K562 (cell line): ENCODE results near the gene PRICKLE4. TPM values are rescaled to one million over a fixed set of nuclear protein-coding genes. Genes with fewer than 3 reads are reported as not detected.
A peak's percentile ranks its signal among the peaks of the same experiment; 100 is the strongest.

Experiments used
- ARNT ChIP-seq, 2 experiments: fragments of 450-650 bp; IDR thresholded peaks; 2 replicates each; pipeline ENCODE4 v1.6.1; 2016; ENCODE audit warnings: mild to moderate bottlenecking in 1 of 2
- ELF1 ChIP-seq: fragments of 200-800 bp; sonication (Bioruptor generic); IDR thresholded peaks from 2 replicates; pipeline ENCODE4 v1.6.1; 2016; ENCODE audit warnings: missing genetic modification characterization, missing compliant biosample characterization
- ETS2 ChIP-seq: IDR thresholded peaks from 2 replicates; pipeline ENCODE4 v1.6.1; 2016; ENCODE audit warnings: borderline replicate concordance, missing genetic modification characterization, mild to moderate bottlenecking, moderate library complexity, missing compliant biosample characterization; ENCODE audit not compliant: poor library complexity, severe bottlenecking
- FOXM1 ChIP-seq, 2 experiments: fragments of 450-650 bp in 1 of 2; sonication (generic) in 1 of 2; formaldehyde crosslinking in 1 of 2; IDR thresholded peaks; 2 replicates each; pipeline versions ENCODE4 v1.6.1 to v1.9.0; 2017 to 2022; ENCODE audit warnings: low read depth in 2 of 2, mild to moderate bottlenecking in 2 of 2, missing genetic modification reagents in 1 of 2, moderate library complexity in 1 of 2
- HCFC1 ChIP-seq: IDR thresholded peaks from 2 replicates; pipeline ENCODE4 v1.6.1; 2012; ENCODE audit warnings: low read depth, low read length, improper control_type of control experiment
- HDAC2 ChIP-seq: fragments of 450-650 bp; IDR thresholded peaks from 2 replicates; pipeline ENCODE4 v1.6.1; 2016; ENCODE audit warnings: mild to moderate bottlenecking
- KAT7 ChIP-seq: sonication (generic); formaldehyde crosslinking; IDR thresholded peaks from 2 replicates; pipeline ENCODE4 v1.8.0; 2022; ENCODE audit warnings: missing genetic modification reagents, mild to moderate bottlenecking, borderline replicate concordance
- LEF1 ChIP-seq: fragments of 450-650 bp; IDR thresholded peaks from 2 replicates; pipeline ENCODE4 v1.6.1; 2016; ENCODE audit warnings: mild to moderate bottlenecking
- MITF ChIP-seq: IDR thresholded peaks from 2 replicates; pipeline ENCODE4 v1.6.1; 2014; ENCODE audit warnings: antibody characterized with exemption
- NR2C1 ChIP-seq, 2 experiments: fragments of 450-650 bp; IDR thresholded peaks; 2 replicates each; pipeline ENCODE4 v1.6.1; 2017; ENCODE audit warnings: mild to moderate bottlenecking in 2 of 2, antibody characterized with exemption in 1 of 2, inconsistent platforms in 1 of 2, missing compliant biosample characterization in 1 of 2, missing genetic modification characterization in 1 of 2
- PHF20 ChIP-seq: fragments of 450-650 bp; IDR thresholded peaks from 2 replicates; pipeline ENCODE4 v1.6.1; 2018; ENCODE audit not compliant: partially characterized antibody
- POLR2G ChIP-seq: fragments of 200-400 bp; formaldehyde crosslinking; IDR thresholded peaks from 2 replicates; pipeline ENCODE4 v1.6.1; 2017; ENCODE audit warnings: low read depth, mild to moderate bottlenecking, antibody characterized with exemption, low read length, moderate library complexity
- PRDM10 ChIP-seq: fragments of 450-650 bp; IDR thresholded peaks from 2 replicates; pipeline ENCODE4 v1.6.1; 2018; ENCODE audit not compliant: partially characterized antibody
- RBFOX2 ChIP-seq: fragments of 200-400 bp; formaldehyde crosslinking; IDR thresholded peaks from 2 replicates; pipeline ENCODE4 v1.6.1; 2017; ENCODE audit warnings: low read depth, mild to moderate bottlenecking, low read length, moderate library complexity
- RHOXF2B ChIP-seq: fragments of 250-450 bp; sonication (Bioruptor Pico); conservative IDR thresholded peaks from 2 replicates; pipeline ENCODE4 v1.5.1; 2021
- TAF1 ChIP-seq: IDR thresholded peaks from 2 replicates; pipeline ENCODE4 v1.6.1; 2011; ENCODE audit warnings: mild to moderate bottlenecking, low read length, moderate library complexity; ENCODE audit not compliant: insufficient read depth, control insufficient read depth, severe bottlenecking; ENCODE audit errors: extremely low read depth
- U2AF1 ChIP-seq: fragments of 200-400 bp; formaldehyde crosslinking; optimal IDR thresholded peaks from 2 replicates; pipeline ENCODE3; 2017; ENCODE audit warnings: mild to moderate bottlenecking, low read depth, low read length, moderate library complexity
- ZNF395 ChIP-seq: fragments of 200-800 bp; sonication (Bioruptor generic); IDR thresholded peaks from 2 replicates; pipeline ENCODE4 v1.6.1; 2017; ENCODE audit warnings: missing genetic modification characterization, missing compliant biosample characterization
- ZNF583 ChIP-seq: fragments of 250-450 bp; sonication (Bioruptor Pico); IDR thresholded peaks from 2 replicates; pipeline ENCODE4 v1.4.0; 2020
- polyA plus RNA-seq, 8 experiments: library from polyadenylated mRNA; depleted of rRNA in 4 of 8; stranded (reverse) in 5 of 8; unstranded in 3 of 8; fragments of >200 nt; fragmentation: Nextera tagmentation in 2 of 8; fragmentation: Illumina TruSeq in 1 of 8; extraction: Ambion mirVana in 2 of 8; extraction: Trizol in 1 of 8; gene quantifications; 2 replicates each; pipeline versions ENCODE4 v1.2.1 to v1.2.3, GENCODE V29; 2011 to 2014; ENCODE audit warnings: inconsistent platforms in 1 of 8, missing spikeins in 1 of 8
- total RNA-seq, 7 experiments: library from RNA; depleted of rRNA in 6 of 7; stranded (reverse); fragments of >200 nt in 6 of 7; fragmentation: Illumina TruSeq in 2 of 7; extraction: Trizol in 2 of 7; gene quantifications; 2 replicates each; pipeline versions ENCODE4 v1.2.1 to v1.2.3, GENCODE V29; 2011 to 2021; ENCODE audit warnings: low replicate concordance in 1 of 7

The PRICKLE4 gene
- total and polyA plus RNA-seq, 9 of the 15 experiments (the other 6 are each of a cell fraction or from before 2014, with no cell fraction given), result 0.20 to 0.32 (median 0.27) TPM; not detected in 6

- TF ChIP-seq MITF, result 0 out of 2 replicates have a peak, but pooled peaks have one; percentile 8
- peak; percentile 98 for TF ChIP-seq RBFOX2
- 0 out of 2 replicates have a peak, but pooled peaks have one; percentile 45 for TF ChIP-seq LEF1
- TF ChIP-seq HDAC2, result peak; percentile 92
- TF ChIP-seq TAF1, result peak; percentile 99
- TF ChIP-seq ZNF583 (CRISPR knock-in tag), result 0 out of 2 replicates have a peak, but pooled peaks have one; percentile 2
- no peak for TF ChIP-seq FOXM1 (IDR thresholded peaks at IDR 0.05; ENCODE audit: low read depth)
- TF ChIP-seq FOXM1 (CRISPR knock-in tag; IDR thresholded peaks at IDR 0.05; ENCODE audit: low read depth), result peak; percentile 84
- TF ChIP-seq ETS2 (tag), result peak; percentile 34
- TF ChIP-seq RHOXF2B, result 0 out of 2 replicates have a peak, but pooled peaks have one; percentile 44
- peak; percentile 84 for TF ChIP-seq PRDM10
- TF ChIP-seq U2AF1, result no peak
- peak; percentile 50 to 75; a peak in 2 of 4 replicates for TF ChIP-seq ARNT (IDR thresholded peaks at IDR 0.05)
- peak; percentile 90 for TF ChIP-seq HCFC1
- TF ChIP-seq ELF1, result peak; percentile 98
- TF ChIP-seq ZNF395, result peak; percentile 77; the same call in 1 of the 2 replicates
- peak; percentile 96 for TF ChIP-seq POLR2G
- peak; percentile 70 for TF ChIP-seq NR2C1 (IDR thresholded peaks at IDR 0.05)
- TF ChIP-seq NR2C1 (tag; IDR thresholded peaks at IDR 0.05), result peak; percentile 78
- TF ChIP-seq KAT7 (CRISPR knock-in tag), result peak; percentile 95
- peak; percentile 93 for TF ChIP-seq PHF20
Measured at GRCh38 chr6:41787219-41787917, 6.8 kb downstream of the PRICKLE4 start, which contains the start of gene TOMM6 (continued).
